Upper lobe of left lung (tissue), 4 donors: ENCODE results near the gene FHIT.

Experiments
- EP300 ChIP-seq, 4 donors: sonication (generic); formaldehyde crosslinking; IDR thresholded peaks; one replicate each; pipeline ENCODE4 v1.5.1; 2017; ENCODE audit warnings: antibody characterized with exemption in 4 of 4, control low read depth in 2 of 4
- POLR2AphosphoS5 ChIP-seq, 2 donors: sonication (generic); formaldehyde crosslinking; IDR thresholded peaks; one replicate each; pipeline ENCODE4 v1.5.1; 2017; ENCODE audit warnings: antibody characterized with exemption in 2 of 2

GRCh38 chr3:59850417-59850816 is 1400.8 kb downstream of the FHIT start:
- TF ChIP-seq POLR2AphosphoS5 (IDR thresholded peaks at IDR 0.05): no peak
- no peak for TF ChIP-seq EP300 (IDR thresholded peaks at IDR 0.05)
